HEK293 (cell line): Measurements from ENCODE around the gene SYT15B.
"Not testable (repeated sequence)": the region's sequence is repeated elsewhere in the genome, so short reads cannot be mapped to it uniquely, and the experiment has no call there.

Experiments used
- CTCF ChIP-seq: fragments of 450-650 bp; formaldehyde crosslinking; IDR thresholded peaks from 2 replicates; pipeline ENCODE4 v1.5.1; 2016; ENCODE audit warnings: missing biosample characterization, missing genetic modification characterization
- PRDM10 ChIP-seq: fragments of 450-650 bp; formaldehyde crosslinking; IDR thresholded peaks from 2 replicates; pipeline ENCODE4 v1.5.1; 2016; ENCODE audit warnings: missing biosample characterization, missing genetic modification characterization
- REST ChIP-seq: fragments of 450-650 bp; formaldehyde crosslinking; IDR thresholded peaks from 2 replicates; pipeline ENCODE4 v1.5.1; 2016; ENCODE audit warnings: missing biosample characterization, missing genetic modification characterization
- YY1 ChIP-seq: fragments of 450-650 bp; formaldehyde crosslinking; IDR thresholded peaks from 2 replicates; pipeline ENCODE4 v1.5.1; 2018; ENCODE audit warnings: missing biosample characterization, missing genetic modification characterization
- ZBTB7A ChIP-seq: fragments of 450-650 bp; formaldehyde crosslinking; IDR thresholded peaks from 2 replicates; pipeline ENCODE4 v1.5.1; 2016; ENCODE audit warnings: low read depth, missing biosample characterization, missing genetic modification characterization
- ZFP41 ChIP-seq: fragments of 450-650 bp; formaldehyde crosslinking; IDR thresholded peaks from 2 replicates; pipeline ENCODE4 v1.5.1; 2016; ENCODE audit warnings: missing biosample characterization, missing genetic modification characterization, borderline replicate concordance
- ZNF561 ChIP-seq: fragments of 450-650 bp; IDR thresholded peaks from 2 replicates; pipeline ENCODE4 v1.5.1; 2018; ENCODE audit warnings: missing biosample characterization, missing genetic modification characterization, borderline replicate concordance
- ZNF629 ChIP-seq: fragments of 450-650 bp; formaldehyde crosslinking; IDR thresholded peaks from 2 replicates; pipeline ENCODE4 v1.5.1; 2017; ENCODE audit warnings: missing biosample characterization, missing genetic modification characterization
- ZNF701 ChIP-seq: fragments of 450-650 bp; formaldehyde crosslinking; IDR thresholded peaks from 2 replicates; pipeline ENCODE4 v1.5.1; 2016; ENCODE audit warnings: missing biosample characterization, missing genetic modification characterization
- ZNF707 ChIP-seq: fragments of 450-650 bp; formaldehyde crosslinking; IDR thresholded peaks from 2 replicates; pipeline ENCODE4 v1.5.1; 2016; ENCODE audit warnings: missing biosample characterization, missing genetic modification characterization
- ZSCAN23 ChIP-seq: fragments of 450-650 bp; formaldehyde crosslinking; IDR thresholded peaks from 2 replicates; pipeline ENCODE4 v1.5.1; 2016; ENCODE audit warnings: missing biosample characterization, missing genetic modification characterization
- ZXDB ChIP-seq: fragments of 450-650 bp; formaldehyde crosslinking; IDR thresholded peaks from 2 replicates; pipeline ENCODE4 v1.5.1; 2016; ENCODE audit warnings: missing biosample characterization, missing genetic modification characterization
- TF ChIP-seq, protein P1 (sequence below): fragments of 450-650 bp; formaldehyde crosslinking; IDR thresholded peaks from 2 replicates; pipeline ENCODE4 v1.5.1; 2016; ENCODE audit warnings: missing biosample characterization, missing genetic modification characterization
- TF ChIP-seq, protein P2 (sequence below): fragments of 450-650 bp; IDR thresholded peaks from 2 replicates; pipeline ENCODE4 v1.5.1; 2018; ENCODE audit warnings: missing biosample characterization, mild to moderate bottlenecking, missing genetic modification characterization

- not testable (repeated sequence) for TF ChIP-seq ZNF701 (tag by site-specific recombination); CTCF; REST (tag by site-specific recombination); ZFP41; ZBTB7A (tag by site-specific recombination); ZNF629 (tag by site-specific recombination); PRDM10 (tag by site-specific recombination); ZSCAN23 (tag by site-specific recombination); YY1 (tag by site-specific recombination); ZNF707 (tag by site-specific recombination); ZXDB (tag by site-specific recombination); ZNF561 (tag by site-specific recombination)
- TF ChIP-seq, protein P1, sequence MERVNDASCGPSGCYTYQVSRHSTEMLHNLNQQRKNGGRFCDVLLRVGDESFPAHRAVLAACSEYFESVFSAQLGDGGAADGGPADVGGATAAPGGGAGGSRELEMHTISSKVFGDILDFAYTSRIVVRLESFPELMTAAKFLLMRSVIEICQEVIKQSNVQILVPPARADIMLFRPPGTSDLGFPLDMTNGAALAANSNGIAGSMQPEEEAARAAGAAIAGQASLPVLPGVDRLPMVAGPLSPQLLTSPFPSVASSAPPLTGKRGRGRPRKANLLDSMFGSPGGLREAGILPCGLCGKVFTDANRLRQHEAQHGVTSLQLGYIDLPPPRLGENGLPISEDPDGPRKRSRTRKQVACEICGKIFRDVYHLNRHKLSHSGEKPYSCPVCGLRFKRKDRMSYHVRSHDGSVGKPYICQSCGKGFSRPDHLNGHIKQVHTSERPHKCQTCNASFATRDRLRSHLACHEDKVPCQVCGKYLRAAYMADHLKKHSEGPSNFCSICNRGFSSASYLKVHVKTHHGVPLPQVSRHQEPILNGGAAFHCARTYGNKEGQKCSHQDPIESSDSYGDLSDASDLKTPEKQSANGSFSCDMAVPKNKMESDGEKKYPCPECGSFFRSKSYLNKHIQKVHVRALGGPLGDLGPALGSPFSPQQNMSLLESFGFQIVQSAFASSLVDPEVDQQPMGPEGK, result not testable (repeated sequence)
- TF ChIP-seq, protein P2, sequence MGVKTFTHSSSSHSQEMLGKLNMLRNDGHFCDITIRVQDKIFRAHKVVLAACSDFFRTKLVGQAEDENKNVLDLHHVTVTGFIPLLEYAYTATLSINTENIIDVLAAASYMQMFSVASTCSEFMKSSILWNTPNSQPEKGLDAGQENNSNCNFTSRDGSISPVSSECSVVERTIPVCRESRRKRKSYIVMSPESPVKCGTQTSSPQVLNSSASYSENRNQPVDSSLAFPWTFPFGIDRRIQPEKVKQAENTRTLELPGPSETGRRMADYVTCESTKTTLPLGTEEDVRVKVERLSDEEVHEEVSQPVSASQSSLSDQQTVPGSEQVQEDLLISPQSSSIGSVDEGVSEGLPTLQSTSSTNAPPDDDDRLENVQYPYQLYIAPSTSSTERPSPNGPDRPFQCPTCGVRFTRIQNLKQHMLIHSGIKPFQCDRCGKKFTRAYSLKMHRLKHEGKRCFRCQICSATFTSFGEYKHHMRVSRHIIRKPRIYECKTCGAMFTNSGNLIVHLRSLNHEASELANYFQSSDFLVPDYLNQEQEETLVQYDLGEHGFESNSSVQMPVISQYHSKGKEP (tag by site-specific recombination), result not testable (repeated sequence)
These were observed 16.2 kb upstream of the SYT15B start for GRCh38 chr10:47779590-47779989.
